ENCODE measurements around the gene KCNJ4.

The KCNJ4 gene

GRCh38 chr22:38429499-38430068 lies 25.4 kb downstream of the KCNJ4 start:
- no peak for DNase-seq (ENCODE audit: low read depth)

GRCh38 chr22:38428714-38429113 lies 26.3 kb downstream of the KCNJ4 start:
- no peak for DNase-seq (ENCODE audit: low read depth)

DNA sequence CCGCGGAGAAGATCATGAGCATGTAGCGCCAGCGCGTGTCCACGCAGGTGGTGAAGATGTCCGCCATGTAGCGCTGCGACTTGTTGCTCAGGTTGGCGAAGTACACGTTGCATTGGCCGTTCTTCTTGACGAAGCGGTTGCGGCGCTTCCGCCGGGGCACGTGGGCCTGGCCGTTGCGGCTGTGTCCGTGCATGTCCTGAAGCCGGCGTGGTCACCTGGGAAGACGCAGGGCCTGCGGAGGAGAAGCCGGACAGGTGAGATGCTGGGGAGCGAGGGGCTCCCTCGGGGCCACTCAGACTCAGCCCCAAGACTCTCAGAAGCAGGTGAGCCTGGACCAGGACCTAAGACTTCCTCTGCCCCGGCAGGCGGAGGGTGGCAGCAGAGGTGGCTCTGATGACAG lies 27.1 kb downstream of the KCNJ4 start:
- no peak for DNase-seq (ENCODE audit: low read depth)

GRCh38 chr22:38427465-38427864 lies 27.5 kb downstream of the KCNJ4 start:
- DNase-seq (ENCODE audit: low read depth): no peak

DNA sequence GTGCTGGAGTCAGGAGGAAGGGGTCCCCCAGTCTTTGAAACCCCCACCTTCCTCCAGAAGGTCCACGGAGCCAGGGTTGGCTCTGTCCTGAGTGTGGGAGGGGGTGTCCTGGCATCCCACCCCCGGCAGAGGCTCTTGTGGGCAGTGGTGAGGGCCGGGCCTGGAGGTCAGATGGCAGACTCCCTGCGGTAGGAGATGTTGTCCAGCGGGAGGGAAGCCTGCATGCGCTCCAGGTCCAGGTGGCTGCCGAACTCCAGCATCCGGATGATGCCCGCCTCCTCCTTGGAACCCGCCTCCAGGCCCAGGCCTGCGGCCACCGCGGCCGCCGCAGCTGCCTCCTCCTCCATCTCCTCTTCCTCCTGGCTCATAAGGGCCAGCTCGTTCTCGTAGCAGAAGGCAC lies 28.4 kb downstream of the KCNJ4 start:
- DNase-seq (ENCODE audit: low read depth): no peak

DNA sequence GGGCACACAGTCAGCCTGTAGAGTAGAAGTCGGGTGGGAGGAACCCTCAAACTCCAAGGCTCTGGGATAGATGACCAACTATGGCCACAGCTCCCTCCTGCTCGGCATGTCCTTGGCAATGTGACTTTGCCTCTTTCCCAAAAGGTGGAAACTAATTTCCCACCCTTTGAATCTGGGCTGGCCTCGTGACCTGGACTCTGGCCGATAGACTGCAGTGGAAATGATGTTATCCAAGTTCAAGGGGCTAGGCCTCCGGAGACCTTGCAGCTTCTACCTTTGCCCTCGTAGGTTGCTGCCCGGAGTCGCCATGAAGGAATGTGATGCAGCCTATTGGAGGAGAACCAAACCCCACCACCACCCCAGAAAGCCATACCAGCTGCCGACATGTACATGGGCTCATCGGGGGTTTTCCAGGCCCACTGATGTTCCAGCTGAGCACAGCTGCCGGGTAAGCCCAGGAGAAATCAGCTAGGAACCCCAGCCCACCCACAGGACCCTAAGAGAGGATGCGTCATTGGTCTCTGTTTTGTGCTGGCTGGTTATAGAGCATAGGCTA lies 30.4 kb downstream of the KCNJ4 start:
- no peak for DNase-seq (ENCODE audit: low read depth)

DNA sequence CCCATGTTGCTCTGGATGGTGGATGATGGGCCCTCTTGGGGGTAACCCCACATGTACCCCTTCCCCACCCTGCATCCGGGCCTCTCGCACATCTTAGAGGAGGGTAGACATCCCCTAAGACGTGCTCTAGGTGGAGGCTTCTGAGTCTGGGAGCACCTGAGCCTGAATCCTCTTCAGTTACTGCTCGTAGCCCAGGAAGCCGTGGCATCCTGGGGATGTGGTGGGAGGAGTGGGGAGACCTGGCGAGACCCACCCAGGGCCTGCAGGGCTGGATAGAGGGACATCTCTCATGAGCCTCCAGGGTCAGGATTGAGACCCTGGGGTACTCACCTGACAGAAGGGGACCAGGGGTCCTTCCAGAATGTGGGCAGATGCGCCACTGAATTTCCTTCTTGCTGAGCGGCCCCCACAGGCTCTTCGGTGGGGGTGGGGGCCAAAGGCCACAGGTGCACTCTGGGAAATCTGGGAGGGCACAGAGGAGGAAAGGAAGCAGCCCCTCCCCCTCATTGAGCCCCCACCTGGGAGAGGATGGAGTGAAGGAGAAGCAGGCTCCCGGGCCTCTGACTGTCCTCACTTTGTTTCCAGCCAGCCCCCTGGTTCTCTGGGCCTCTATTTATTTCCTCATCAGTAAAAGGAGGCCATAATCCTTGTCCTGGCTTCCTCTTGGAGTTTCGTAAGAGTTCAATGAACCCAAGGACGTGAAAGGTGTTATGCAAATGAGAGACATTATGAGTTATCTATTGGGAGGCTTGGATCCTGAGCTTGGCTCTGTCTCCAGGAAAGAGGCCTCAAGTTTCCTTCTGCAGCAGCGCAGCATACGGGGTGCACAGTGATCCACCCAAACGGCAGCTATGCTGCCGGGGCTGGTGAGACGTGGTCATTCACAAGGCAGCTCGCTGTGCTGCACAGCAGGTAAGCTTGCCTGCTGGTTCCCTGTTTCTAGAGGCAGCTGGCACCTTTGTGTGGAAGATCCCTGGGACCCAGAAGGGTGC lies 31.2 kb downstream of the KCNJ4 start:
- no peak for DNase-seq (ENCODE audit: low read depth)

DNA sequence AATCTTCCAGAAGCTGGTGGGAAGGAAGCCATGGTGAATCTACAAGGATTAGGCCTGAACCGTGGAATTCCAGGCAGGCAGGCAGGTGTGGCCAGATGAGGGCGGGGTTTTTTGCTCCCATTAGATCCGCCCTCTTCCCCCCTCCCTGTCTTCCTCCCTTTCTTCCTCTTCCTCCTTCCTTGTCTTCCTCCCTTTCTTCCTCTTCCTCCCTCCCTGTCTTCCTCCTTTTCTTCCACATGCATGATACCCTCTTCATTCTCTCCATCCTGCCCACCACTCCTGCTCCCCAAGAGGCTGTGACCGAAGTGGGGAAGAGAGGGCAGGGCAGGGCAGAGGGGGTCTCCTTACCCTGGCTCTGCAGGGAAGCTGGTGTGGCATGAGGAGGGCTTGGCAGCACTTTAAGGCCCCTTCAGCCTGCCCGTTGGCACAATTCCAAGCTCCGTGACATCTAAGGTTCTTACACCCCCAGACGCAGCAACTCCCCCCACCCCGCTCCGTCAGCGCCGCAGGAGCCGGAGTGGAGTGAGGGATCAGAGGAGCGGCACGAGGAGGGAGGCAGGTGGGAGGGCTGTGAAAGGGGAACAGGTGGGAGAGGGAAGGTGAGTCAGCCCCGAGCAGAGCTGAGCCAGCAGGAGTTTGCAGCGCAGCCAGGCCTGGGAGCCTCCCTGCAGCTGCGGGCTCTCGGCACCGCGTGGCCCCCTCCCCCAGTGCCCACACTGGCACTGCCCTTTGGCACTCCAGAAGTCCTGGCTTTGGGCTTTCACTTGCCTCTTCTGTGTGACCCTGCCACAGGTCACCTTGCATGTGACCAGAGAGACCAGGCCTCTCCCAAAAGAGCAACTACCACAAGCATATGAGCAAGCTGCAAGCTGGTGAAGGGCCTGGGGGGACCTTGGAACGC lies 32.1 kb downstream of the KCNJ4 start:
- no peak for DNase-seq (ENCODE audit: low read depth)

DNA sequence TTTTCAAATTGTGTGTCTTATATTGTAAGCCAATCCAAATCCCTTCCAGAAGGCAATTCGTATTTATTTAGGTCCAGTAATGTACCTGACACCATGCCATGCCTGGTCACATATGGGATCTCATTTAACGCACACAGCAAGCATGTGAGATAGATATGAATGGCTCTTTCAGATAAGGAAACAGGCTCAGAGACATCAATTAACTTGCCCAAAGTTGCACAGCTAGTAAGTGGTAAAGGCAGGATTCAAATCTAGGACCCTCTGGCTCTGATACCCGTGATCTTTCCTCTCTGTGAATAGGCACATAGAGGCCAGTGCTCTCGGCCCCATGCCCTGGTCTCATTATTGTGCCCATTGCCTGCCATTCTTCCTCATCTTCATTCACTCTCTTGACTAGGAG lies 34.3 kb downstream of the KCNJ4 start:
- DNase-seq (ENCODE audit: low read depth): no peak

DNA sequence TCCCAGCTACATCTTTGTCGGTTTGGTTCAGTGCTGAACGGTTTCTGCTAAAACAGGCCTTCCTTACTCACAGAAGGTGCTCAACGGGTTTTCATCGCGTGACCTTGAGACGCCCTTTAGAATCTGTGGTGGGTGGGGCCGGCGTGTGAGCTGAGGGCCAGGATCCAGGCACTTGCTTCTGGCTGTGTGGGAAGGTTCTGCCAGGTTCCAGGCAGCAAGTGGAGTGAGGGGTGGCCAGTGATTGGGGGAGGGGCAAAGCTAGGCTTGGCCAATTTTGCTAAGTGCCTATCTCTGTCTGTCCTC lies 35.2 kb downstream of the KCNJ4 start:
- DNase-seq (ENCODE audit: low read depth): no peak

- no peak for DNase-seq (ENCODE audit: low read depth)
Measured at GRCh38 chr22:38419121-38419857, 35.7 kb downstream of the KCNJ4 start.

- DNase-seq (ENCODE audit: low read depth): no peak
Measured at GRCh38 chr22:38418589-38418988, 36.4 kb downstream of the KCNJ4 start.

GRCh38 chr22:38417252-38418060 lies 37.5 kb downstream of the KCNJ4 start:
- DNase-seq (ENCODE audit: low read depth): no peak

DNA sequence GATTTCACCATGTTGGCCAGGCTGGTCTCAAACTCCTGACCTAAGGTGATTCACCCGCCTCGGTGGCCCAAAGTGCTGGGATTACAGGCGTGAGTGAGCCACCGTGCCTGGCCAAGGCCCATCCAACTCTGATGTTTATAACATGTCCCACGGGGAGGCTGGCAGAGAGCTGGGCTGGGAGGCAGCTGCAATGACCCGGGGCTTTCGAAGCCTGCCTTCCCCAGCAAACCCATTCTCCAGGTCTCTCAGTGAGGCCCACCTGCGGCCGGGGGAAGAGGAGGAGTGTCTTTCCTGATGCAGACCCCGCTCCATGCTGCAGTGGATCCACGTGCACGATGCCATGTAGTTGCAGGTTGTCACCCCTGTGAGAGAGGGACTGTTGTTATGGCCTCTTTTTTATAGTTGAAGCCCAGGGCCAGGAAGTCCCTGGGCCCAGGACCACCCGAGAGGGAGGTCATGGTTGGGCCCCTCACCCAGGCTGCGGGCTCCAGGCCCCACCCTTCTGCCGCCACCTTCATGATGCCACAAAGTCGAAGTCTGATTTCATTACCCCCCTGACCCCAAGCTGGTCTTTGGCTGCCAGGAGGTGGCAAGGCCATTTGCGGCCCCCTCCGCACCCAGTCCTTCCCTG lies 38.3 kb downstream of the KCNJ4 start:
- DNase-seq (ENCODE audit: low read depth): no peak

DNA sequence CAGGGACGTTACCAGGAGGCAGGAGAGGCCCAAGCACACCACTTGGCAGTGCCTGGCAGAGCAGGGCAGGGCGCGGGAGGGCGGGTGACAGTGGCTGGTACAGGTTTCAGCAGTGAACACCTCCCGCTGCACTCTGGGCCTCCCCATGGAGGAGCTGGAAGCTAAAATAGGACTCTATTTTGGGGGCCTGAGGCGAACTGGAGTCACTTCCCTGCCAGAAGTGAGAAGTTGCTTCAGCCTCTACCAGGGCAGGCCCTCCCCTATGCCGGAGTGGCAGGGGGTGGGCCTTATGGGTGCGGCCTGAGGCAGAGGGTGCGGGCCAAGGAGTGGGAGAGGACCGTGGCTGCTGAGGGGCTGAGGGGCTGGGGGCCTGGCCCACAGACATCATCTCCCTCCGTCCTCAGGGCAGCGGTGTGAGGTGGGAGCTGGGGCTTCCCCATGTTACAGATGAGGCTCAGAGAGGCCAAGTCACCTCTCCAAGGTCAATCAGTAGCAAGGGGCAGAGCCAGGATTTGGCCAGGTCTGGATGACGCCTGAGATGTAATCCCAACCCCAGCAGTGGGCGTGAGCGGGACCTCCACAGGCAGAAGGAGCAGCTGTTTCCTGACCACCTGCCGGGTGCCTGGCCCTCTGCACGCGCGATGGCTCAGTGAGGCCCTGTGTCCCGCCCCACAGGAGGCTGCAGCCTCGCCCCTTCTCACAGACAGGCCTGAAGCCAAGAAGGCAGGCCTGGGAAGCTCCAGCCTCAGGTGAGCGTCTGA lies 39.3 kb downstream of the KCNJ4 start:
- DNase-seq (ENCODE audit: low read depth): no peak

DNA sequence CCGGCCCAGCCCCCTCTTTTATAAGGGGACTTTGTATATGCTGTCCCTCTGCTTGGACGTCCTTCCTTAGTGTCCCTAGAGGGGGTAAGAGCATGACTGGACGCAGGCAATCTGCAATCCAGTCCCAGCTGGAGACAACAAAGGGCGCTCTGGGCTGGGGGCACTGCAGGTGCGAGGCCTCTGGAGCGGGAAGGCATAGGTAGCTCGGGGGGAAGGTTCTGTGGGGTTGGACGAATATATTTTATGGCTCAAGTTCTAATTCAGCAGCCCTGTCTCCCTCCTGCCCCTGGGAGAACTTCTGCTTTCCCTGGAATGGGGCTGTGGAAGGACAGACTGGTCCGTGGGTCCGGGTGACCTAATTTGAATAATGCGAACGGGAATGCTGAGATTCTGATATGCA lies 40.0 kb downstream of the KCNJ4 start:
- no peak for DNase-seq (ENCODE audit: low read depth)

- no peak for DNase-seq (ENCODE audit: low read depth)
Measured at GRCh38 chr22:38414009-38414395, 41.0 kb downstream of the KCNJ4 start.

GRCh38 chr22:38413085-38414008 lies 41.7 kb downstream of the KCNJ4 start:
- DNase-seq (ENCODE audit: low read depth): no peak
